ENCODE measurements around the gene ELMOD3. TPM values are rescaled to one million over a fixed set of nuclear protein-coding genes. Genes with fewer than 3 reads are reported as not detected.
A peak's percentile ranks its signal among the peaks of the same experiment; 100 is the strongest.

The ELMOD3 gene
- polyA plus RNA-seq, 1 of the 3 experiments (the other 2 are of a cell fraction), result 15.4 TPM

DNA sequence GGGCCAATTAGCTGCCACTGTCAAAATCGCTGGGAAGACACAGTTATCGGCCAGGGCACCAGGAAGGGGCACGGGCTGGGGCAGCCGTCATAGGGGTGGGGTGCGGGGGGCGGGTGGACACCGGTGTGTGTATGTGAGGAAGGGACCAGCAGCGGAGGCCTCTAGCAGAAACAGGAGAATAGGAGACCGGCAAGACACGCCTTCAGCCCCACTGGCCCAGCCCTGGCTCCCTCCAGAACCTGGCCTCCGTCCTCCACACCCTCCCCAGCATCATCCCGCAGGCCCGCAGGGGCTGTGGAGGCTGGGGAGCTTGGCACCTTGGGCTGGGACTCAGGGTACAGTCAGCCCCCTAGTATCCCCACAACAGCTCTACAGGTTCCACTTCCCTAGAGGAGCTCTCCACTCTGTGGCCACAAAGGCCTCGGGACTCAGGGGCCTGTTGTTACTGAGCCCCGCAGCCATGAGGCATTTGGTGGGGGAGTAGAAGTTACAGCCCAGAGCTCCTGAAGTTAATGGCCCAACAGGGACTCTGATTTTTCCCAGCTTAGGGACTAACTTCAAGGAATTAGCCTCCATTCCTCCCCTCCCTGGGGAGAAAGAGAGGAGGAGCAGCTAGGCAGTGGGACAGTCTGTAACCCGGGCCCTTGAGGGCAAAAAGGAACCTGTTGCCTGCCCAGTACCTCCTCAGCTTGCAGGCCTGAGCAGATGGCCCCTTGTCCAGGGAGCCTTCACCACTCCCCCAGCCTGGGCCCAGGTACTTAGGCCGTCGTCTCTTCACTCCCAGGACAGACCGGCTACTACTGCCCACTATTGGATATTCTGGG is 83.8 kb downstream of the ELMOD3 start (continued):
- TF ChIP-seq, protein P1, sequence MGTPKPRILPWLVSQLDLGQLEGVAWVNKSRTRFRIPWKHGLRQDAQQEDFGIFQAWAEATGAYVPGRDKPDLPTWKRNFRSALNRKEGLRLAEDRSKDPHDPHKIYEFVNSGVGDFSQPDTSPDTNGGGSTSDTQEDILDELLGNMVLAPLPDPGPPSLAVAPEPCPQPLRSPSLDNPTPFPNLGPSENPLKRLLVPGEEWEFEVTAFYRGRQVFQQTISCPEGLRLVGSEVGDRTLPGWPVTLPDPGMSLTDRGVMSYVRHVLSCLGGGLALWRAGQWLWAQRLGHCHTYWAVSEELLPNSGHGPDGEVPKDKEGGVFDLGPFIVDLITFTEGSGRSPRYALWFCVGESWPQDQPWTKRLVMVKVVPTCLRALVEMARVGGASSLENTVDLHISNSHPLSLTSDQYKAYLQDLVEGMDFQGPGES (IDR thresholded peaks at IDR 0.05; ENCODE audit: low read depth, low read length), result no peak
- TF ChIP-seq FOXJ3 (CRISPR knock-in tag; IDR thresholded peaks at IDR 0.05) (no peak), EP300 (IDR thresholded peaks at IDR 0.05; ENCODE audit: borderline replicate concordance in 1 of 2, low read depth in 1 of 2, low read length in 1 of 2) (no peak), FOSL2 (IDR thresholded peaks at IDR 0.05; ENCODE audit: borderline replicate concordance, low read depth) (no peak)
- TF ChIP-seq, protein P2, sequence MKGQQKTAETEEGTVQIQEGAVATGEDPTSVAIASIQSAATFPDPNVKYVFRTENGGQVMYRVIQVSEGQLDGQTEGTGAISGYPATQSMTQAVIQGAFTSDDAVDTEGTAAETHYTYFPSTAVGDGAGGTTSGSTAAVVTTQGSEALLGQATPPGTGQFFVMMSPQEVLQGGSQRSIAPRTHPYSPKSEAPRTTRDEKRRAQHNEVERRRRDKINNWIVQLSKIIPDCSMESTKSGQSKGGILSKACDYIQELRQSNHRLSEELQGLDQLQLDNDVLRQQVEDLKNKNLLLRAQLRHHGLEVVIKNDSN (IDR thresholded peaks at IDR 0.05; ENCODE audit: borderline replicate concordance, low read depth), result no peak

DNA sequence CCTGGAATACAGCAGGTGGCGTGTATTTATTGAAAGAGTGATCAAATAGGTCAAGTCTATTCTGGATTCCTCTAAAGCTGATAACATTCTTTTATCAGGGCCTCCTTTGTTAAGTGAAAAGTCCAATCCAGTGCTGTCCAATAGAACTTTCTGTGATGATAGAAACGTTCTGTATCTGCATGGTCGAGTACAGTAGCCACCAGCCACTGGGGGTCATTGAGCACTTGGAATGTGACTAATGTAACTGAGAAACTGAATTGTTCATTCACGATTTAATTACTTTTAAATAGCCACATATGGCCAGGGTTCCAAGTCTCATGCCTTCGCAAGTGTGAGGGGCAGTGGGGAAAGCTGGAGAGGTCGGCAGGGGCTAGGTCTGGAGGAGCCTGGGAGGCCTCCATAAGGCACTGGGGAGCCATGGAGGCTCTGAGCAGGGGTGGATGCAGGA is 84.5 kb downstream of the ELMOD3 start:
- no peaks in the 10 kb centered on the region for H4K20me1 ChIP-seq (ENCODE audit: insufficient read depth)
- H3K4me3 ChIP-seq (ENCODE audit: low read depth in 2 of 2, low read length in 1 of 2), result no peak overlapping the region
- no peak overlapping the region for H3K9ac ChIP-seq
- H3K36me3 ChIP-seq (replicated peaks in 1 of 2; ENCODE audit: control insufficient read depth in 1 of 2, insufficient read depth in 2 of 2, low read length in 1 of 2), result no peaks in the 10 kb centered on the region
- H3K27ac ChIP-seq (ENCODE audit: low read depth in 2 of 2, low read length in 1 of 2), result peak overlapping the region in 1 of 2 experiments; percentile 90; a peak in 1 of 4 replicates
- H3K79me2 ChIP-seq (ENCODE audit: insufficient read depth), result no peaks in the 10 kb centered on the region
- H2AFZ ChIP-seq (ENCODE audit: low read depth), result no peak overlapping the region
- DNase-seq, result no peak
- 95% methylated on average over 6 of the region's 6 CpGs for WGBS (ENCODE audit: low lambda C conversion rate)
- H3K27me3 ChIP-seq (ENCODE audit: insufficient read depth), result no peaks in the 10 kb centered on the region
- peaks cover 10% of the 10 kb centered on the region for H3F3A ChIP-seq (replicated peaks; ENCODE audit: insufficient read depth)
- TF ChIP-seq, protein P3, sequence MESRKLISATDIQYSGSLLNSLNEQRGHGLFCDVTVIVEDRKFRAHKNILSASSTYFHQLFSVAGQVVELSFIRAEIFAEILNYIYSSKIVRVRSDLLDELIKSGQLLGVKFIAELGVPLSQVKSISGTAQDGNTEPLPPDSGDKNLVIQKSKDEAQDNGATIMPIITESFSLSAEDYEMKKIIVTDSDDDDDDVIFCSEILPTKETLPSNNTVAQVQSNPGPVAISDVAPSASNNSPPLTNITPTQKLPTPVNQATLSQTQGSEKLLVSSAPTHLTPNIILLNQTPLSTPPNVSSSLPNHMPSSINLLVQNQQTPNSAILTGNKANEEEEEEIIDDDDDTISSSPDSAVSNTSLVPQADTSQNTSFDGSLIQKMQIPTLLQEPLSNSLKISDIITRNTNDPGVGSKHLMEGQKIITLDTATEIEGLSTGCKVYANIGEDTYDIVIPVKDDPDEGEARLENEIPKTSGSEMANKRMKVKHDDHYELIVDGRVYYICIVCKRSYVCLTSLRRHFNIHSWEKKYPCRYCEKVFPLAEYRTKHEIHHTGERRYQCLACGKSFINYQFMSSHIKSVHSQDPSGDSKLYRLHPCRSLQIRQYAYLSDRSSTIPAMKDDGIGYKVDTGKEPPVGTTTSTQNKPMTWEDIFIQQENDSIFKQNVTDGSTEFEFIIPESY (IDR thresholded peaks at IDR 0.05; ENCODE audit: borderline replicate concordance, low read depth), result no peak
- no peak for TF ChIP-seq RAD21 (IDR thresholded peaks at IDR 0.05; ENCODE audit: low read length)
- TF ChIP-seq, protein P4, sequence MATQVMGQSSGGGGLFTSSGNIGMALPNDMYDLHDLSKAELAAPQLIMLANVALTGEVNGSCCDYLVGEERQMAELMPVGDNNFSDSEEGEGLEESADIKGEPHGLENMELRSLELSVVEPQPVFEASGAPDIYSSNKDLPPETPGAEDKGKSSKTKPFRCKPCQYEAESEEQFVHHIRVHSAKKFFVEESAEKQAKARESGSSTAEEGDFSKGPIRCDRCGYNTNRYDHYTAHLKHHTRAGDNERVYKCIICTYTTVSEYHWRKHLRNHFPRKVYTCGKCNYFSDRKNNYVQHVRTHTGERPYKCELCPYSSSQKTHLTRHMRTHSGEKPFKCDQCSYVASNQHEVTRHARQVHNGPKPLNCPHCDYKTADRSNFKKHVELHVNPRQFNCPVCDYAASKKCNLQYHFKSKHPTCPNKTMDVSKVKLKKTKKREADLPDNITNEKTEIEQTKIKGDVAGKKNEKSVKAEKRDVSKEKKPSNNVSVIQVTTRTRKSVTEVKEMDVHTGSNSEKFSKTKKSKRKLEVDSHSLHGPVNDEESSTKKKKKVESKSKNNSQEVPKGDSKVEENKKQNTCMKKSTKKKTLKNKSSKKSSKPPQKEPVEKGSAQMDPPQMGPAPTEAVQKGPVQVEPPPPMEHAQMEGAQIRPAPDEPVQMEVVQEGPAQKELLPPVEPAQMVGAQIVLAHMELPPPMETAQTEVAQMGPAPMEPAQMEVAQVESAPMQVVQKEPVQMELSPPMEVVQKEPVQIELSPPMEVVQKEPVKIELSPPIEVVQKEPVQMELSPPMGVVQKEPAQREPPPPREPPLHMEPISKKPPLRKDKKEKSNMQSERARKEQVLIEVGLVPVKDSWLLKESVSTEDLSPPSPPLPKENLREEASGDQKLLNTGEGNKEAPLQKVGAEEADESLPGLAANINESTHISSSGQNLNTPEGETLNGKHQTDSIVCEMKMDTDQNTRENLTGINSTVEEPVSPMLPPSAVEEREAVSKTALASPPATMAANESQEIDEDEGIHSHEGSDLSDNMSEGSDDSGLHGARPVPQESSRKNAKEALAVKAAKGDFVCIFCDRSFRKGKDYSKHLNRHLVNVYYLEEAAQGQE (IDR thresholded peaks at IDR 0.05; ENCODE audit: low read depth, low read length), result no peak
- no peak for TF ChIP-seq SIN3A (IDR thresholded peaks at IDR 0.05; ENCODE audit: borderline replicate concordance, low read depth, low read length)
- TF ChIP-seq FOXJ3 (CRISPR knock-in tag; IDR thresholded peaks at IDR 0.05), result no peak
- TF ChIP-seq, protein P5, sequence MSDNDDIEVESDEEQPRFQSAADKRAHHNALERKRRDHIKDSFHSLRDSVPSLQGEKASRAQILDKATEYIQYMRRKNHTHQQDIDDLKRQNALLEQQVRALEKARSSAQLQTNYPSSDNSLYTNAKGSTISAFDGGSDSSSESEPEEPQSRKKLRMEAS (IDR thresholded peaks at IDR 0.05; ENCODE audit: low read depth), result no peak
- TF ChIP-seq JUND (IDR thresholded peaks at IDR 0.05), result no peak
- TF ChIP-seq ELF1 (IDR thresholded peaks at IDR 0.05), result no peak
- no peak for TF ChIP-seq POLR2AphosphoS5 (IDR thresholded peaks at IDR 0.05; ENCODE audit: low read depth, low read length)
- TF ChIP-seq FOXM1 (IDR thresholded peaks at IDR 0.05; ENCODE audit: low read depth), result no peak
- TF ChIP-seq NRF1 (IDR thresholded peaks at IDR 0.05; ENCODE audit: low read depth, low read length), result no peak
- no peak for TF ChIP-seq GABPA (IDR thresholded peaks at IDR 0.05; ENCODE audit: low read depth)
- no peak for TF ChIP-seq TAF1 (IDR thresholded peaks at IDR 0.05; ENCODE audit: borderline replicate concordance, low read depth, low read length)
- TF ChIP-seq, protein P6, sequence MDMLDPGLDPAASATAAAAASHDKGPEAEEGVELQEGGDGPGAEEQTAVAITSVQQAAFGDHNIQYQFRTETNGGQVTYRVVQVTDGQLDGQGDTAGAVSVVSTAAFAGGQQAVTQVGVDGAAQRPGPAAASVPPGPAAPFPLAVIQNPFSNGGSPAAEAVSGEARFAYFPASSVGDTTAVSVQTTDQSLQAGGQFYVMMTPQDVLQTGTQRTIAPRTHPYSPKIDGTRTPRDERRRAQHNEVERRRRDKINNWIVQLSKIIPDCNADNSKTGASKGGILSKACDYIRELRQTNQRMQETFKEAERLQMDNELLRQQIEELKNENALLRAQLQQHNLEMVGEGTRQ (IDR thresholded peaks at IDR 0.05; ENCODE audit: borderline replicate concordance, low read depth, low read length), result no peak
- TF ChIP-seq FOSL2 (IDR thresholded peaks at IDR 0.05; ENCODE audit: borderline replicate concordance, low read depth), result no peak
- no peak for TF ChIP-seq EZH2phosphoT487 (IDR thresholded peaks at IDR 0.05; ENCODE audit: borderline replicate concordance, low read depth)
- TF ChIP-seq MEF2A (IDR thresholded peaks at IDR 0.05; ENCODE audit: borderline replicate concordance, low read depth), result no peak
- CTCF ChIA-PET, result interaction anchor here (0.8 to 6.9 kb wide), 5 partner anchors 8 to 113 kb away, joined by 3 to 61 read pairs (median 4); partner anchors contain the start of genes MAT2A and SH2D6
- H3K9me2 ChIP-seq, result no peaks in the 10 kb centered on the region
- POLR2A ChIA-PET, result interaction anchor here (1.0 to 4.3 kb wide), 7 partner anchors 8 to 110 kb away, joined by 4 to 94 read pairs (median 19); partner anchors contain the start of gene MAT2A
- H3K4me1 ChIP-seq (ENCODE audit: control insufficient read depth in 1 of 2, insufficient read depth in 2 of 2, low read depth in 1 of 2, low read length in 1 of 2), result peaks cover 14 to 49% of the 10 kb centered on the region in 2 experiments; a peak in 3 of 4 replicates
- no peak overlapping the region for H3K4me2 ChIP-seq
- H3K9me3 ChIP-seq, result no peaks in the 10 kb centered on the region
